ENCODE results near the gene JAGN1.
"Not testable (repeated sequence)": the region's sequence is repeated elsewhere in the genome, so short reads cannot be mapped to it uniquely, and the experiment has no call there.

The JAGN1 gene

GRCh38 chr3:9852528-9852927 lies 37.9 kb upstream of the JAGN1 start:
- TF ChIP-seq L3MBTL2 (conservative IDR thresholded peaks at IDR 0.05): no peak
- no peak for TF ChIP-seq FOXM1 (IDR thresholded peaks at IDR 0.05; ENCODE audit: borderline replicate concordance)
- TF ChIP-seq SP1 (IDR thresholded peaks at IDR 0.05): no peak
- no peak for TF ChIP-seq ARNT (IDR thresholded peaks at IDR 0.05)
- no peak for TF ChIP-seq SUZ12 (IDR thresholded peaks at IDR 0.05)
- no peak for TF ChIP-seq TARDBP (IDR thresholded peaks at IDR 0.05)
- TF ChIP-seq ZNF384 (IDR thresholded peaks at IDR 0.05): no peak
- no peak for TF ChIP-seq CTBP1 (IDR thresholded peaks at IDR 0.05; ENCODE audit: borderline replicate concordance)
- TF ChIP-seq FOXK2 (IDR thresholded peaks at IDR 0.05): no peak
- no peak for TF ChIP-seq FOXA1 (IDR thresholded peaks at IDR 0.05)
- TF ChIP-seq PKNOX1 (IDR thresholded peaks at IDR 0.05): no peak
- no peak for TF ChIP-seq HDGF (IDR thresholded peaks at IDR 0.05; ENCODE audit: borderline replicate concordance)
- no peak for TF ChIP-seq ELF4 (IDR thresholded peaks at IDR 0.05)
- no peak for TF ChIP-seq LEF1 (IDR thresholded peaks at IDR 0.05; ENCODE audit: borderline replicate concordance)
- TF ChIP-seq NFRKB (IDR thresholded peaks at IDR 0.05): no peak
- TF ChIP-seq BHLHE40 (IDR thresholded peaks at IDR 0.05; ENCODE audit: borderline replicate concordance): no peak
- no peak for DNase-seq (ENCODE audit: extremely low spot score)
- ChIA-PET POLR2A (no interaction called here), CTCF (no interaction called here)

GRCh38 chr3:9854291-9854940 lies 36.0 kb upstream of the JAGN1 start:
- POLR2A ChIA-PET: interaction anchor here (0.6 kb wide), 1 partner anchor 259 kb away, joined by 3 read pairs; no protein-coding TSS in a partner anchor
- CTCF ChIA-PET: interaction anchor here (0.6 kb wide), 1 partner anchor 15 kb away, joined by 3 read pairs; no protein-coding TSS in a partner anchor
- DNase-seq (ENCODE audit: extremely low spot score): not testable (repeated sequence)

GRCh38 chr3:9855594-9855993 lies 34.8 kb upstream of the JAGN1 start:
- ChIA-PET CTCF (no interaction called here), POLR2A (no interaction called here)
- no peak for DNase-seq (ENCODE audit: extremely low spot score)
- no peak for TF ChIP-seq LEF1 (IDR thresholded peaks at IDR 0.05; ENCODE audit: borderline replicate concordance)

GRCh38 chr3:9859530-9860025 lies 30.8 kb upstream of the JAGN1 start:
- DNase-seq (ENCODE audit: extremely low spot score): no peak
- no peak for TF ChIP-seq HDGF (IDR thresholded peaks at IDR 0.05; ENCODE audit: borderline replicate concordance)
- TF ChIP-seq LEF1 (IDR thresholded peaks at IDR 0.05; ENCODE audit: borderline replicate concordance): no peak
- no peak for TF ChIP-seq ZNF384 (IDR thresholded peaks at IDR 0.05)
- no peak for TF ChIP-seq FOXA1 (IDR thresholded peaks at IDR 0.05)
- TF ChIP-seq FOXM1 (IDR thresholded peaks at IDR 0.05; ENCODE audit: borderline replicate concordance): no peak
- TF ChIP-seq FOXK2 (IDR thresholded peaks at IDR 0.05): no peak
- TF ChIP-seq TARDBP (IDR thresholded peaks at IDR 0.05): no peak
- TF ChIP-seq PKNOX1 (IDR thresholded peaks at IDR 0.05): no peak
- no peak for TF ChIP-seq NFRKB (IDR thresholded peaks at IDR 0.05)
- no peak for TF ChIP-seq BHLHE40 (IDR thresholded peaks at IDR 0.05; ENCODE audit: borderline replicate concordance)
- TF ChIP-seq L3MBTL2 (conservative IDR thresholded peaks at IDR 0.05): no peak
- no peak for TF ChIP-seq SUZ12 (IDR thresholded peaks at IDR 0.05)
- TF ChIP-seq ELF4 (IDR thresholded peaks at IDR 0.05): no peak
- CTCF ChIA-PET: no interaction called here
- POLR2A ChIA-PET: no interaction called here

DNA sequence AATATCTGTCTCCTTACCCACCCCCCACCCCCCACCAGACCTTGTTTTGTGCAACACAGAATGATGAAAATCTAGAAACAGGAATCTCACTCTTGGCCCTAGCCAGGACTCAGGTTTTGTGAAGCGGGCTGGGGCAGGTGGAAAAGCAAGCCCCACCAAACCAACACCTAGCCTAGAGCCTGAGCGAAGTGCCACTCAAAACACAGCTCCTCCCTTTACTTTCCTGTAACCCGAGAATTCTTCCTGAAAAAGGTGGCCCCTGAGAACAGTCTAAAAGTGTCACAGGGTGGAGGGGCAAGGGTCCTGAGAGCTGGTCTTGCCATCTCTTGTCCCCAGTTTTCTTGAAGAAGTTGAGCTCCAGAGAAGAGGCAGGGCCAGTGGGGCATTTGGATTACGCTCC lies 29.2 kb upstream of the JAGN1 start:
- CTCF ChIA-PET: no interaction called here
- POLR2A ChIA-PET: interaction anchor here (1.0 kb wide), 1 partner anchor 17 kb away, joined by 4 read pairs; the partner anchor contains the start of gene RPUSD3
- TF ChIP-seq FOXK2 (IDR thresholded peaks at IDR 0.05) (no peak), ELF4 (IDR thresholded peaks at IDR 0.05) (no peak), TARDBP (IDR thresholded peaks at IDR 0.05) (no peak), PKNOX1 (IDR thresholded peaks at IDR 0.05) (peak; percentile 53; the same call in 1 of the 2 replicates), ZNF384 (IDR thresholded peaks at IDR 0.05) (no peak), LEF1 (IDR thresholded peaks at IDR 0.05; ENCODE audit: borderline replicate concordance) (no peak), NFRKB (IDR thresholded peaks at IDR 0.05) (no peak), HDGF (IDR thresholded peaks at IDR 0.05; ENCODE audit: borderline replicate concordance) (no peak)
- no peak for DNase-seq (ENCODE audit: extremely low spot score)

DNA sequence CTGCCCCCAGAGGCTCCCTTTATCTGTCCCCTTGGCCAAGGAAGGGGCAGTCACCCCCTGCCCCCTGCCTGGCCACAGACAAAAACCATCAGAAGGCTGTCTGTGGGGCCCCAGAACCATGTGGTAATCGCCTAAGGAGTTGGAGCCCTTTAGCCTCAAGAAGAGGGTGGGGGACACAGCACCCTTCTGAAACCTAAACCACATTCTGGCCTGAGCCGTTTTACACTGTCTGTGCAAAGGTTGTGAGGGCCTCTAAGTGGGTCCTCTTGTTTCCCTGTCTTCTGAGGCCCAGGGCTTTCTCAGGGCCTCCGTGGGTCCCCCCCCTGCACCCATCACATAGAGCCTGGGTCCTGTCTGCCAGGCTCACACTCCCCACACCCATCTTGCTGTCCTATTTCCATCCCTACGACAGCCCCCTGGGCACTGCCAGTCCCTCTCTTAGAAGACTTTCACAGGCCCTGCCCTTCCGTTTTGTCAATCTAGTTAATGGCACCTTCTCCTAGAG lies 28.7 kb upstream of the JAGN1 start:
- TF ChIP-seq CTBP1 (IDR thresholded peaks at IDR 0.05; ENCODE audit: borderline replicate concordance) (no peak), FOXM1 (IDR thresholded peaks at IDR 0.05; ENCODE audit: borderline replicate concordance) (no peak), BHLHE40 (IDR thresholded peaks at IDR 0.05; ENCODE audit: borderline replicate concordance) (no peak), ARNT (IDR thresholded peaks at IDR 0.05) (no peak), NFRKB (IDR thresholded peaks at IDR 0.05) (no peak), FOXK2 (IDR thresholded peaks at IDR 0.05) (no peak), ELF4 (IDR thresholded peaks at IDR 0.05) (no peak), TARDBP (IDR thresholded peaks at IDR 0.05) (no peak), SP1 (IDR thresholded peaks at IDR 0.05) (no peak), HDGF (IDR thresholded peaks at IDR 0.05; ENCODE audit: borderline replicate concordance) (no peak), L3MBTL2 (conservative IDR thresholded peaks at IDR 0.05) (no peak), SUZ12 (IDR thresholded peaks at IDR 0.05) (no peak), LEF1 (IDR thresholded peaks at IDR 0.05; ENCODE audit: borderline replicate concordance) (no peak), ZNF384 (IDR thresholded peaks at IDR 0.05) (no peak), FOXA1 (IDR thresholded peaks at IDR 0.05) (no peak), PKNOX1 (IDR thresholded peaks at IDR 0.05) (no peak)
- no peak for DNase-seq (ENCODE audit: extremely low spot score)
- CTCF ChIA-PET: no interaction called here
- POLR2A ChIA-PET: interaction anchor here (1.0 kb wide), 1 partner anchor 18 kb away, joined by 4 read pairs; the partner anchor contains the start of gene RPUSD3

Data from HEK293T (cell line).